ENCODE data around the gene WDR43. TPM values are rescaled to one million over a fixed set of nuclear protein-coding genes. Genes with fewer than 3 reads are reported as not detected.

WDR43 gene
- total RNA-seq, 2 donors from 2014 or later: 15.3 to 21.8 TPM

DNA sequence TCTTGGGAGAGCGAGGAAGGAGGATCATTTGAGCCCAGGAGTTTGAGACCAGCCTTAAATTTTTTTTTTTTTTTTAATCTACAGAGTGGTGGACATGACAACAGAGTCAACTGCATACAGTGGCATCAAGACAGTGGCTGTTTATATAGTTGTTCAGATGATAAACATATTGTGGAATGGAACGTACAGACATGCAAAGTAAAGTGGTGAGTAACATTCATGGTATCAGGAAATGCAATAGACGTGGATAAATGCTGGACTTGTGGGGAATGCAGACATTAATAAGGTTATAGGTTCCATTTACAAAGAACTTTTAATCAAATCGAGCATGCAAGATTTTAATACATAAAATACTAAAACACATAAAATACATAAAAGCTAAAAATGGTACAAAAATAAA, 11.9 kb downstream of the WDR43 start:
- peaks cover 14% of the 10 kb centered on the region for H3K4me1 ChIP-seq
- DNase-seq (no peak), ATAC-seq (no peak)
- no peaks in the 10 kb centered on the region for H3K9me3 ChIP-seq
- TF ChIP-seq POLR2A (IDR thresholded peaks at IDR 0.05): no peak
- no peak for TF ChIP-seq CTCF (IDR thresholded peaks at IDR 0.05)
- H3K27ac ChIP-seq: no peak overlapping the region
- H3K4me3 ChIP-seq: no peak overlapping the region
- no peaks in the 10 kb centered on the region for H3K27me3 ChIP-seq
- WGBS, 2 donors: 91 to 92% methylated on average over 4 of the region's 4 CpGs
- peaks cover 0 to 13% of the 10 kb centered on the region in 2 donors for H3K36me3 ChIP-seq (replicated peaks in 1 of 2; ENCODE audit: insufficient read depth in 1 of 2, low read depth in 2 of 2)
- intact Hi-C loops (cut with DNase I): no loop called here

GRCh38 chr2:28906821-28907220, 12.4 kb downstream of the WDR43 start:
- intact Hi-C loops (cut with DNase I): no loop called here
- H3K36me3 ChIP-seq (replicated peaks in 1 of 2; ENCODE audit: insufficient read depth in 1 of 2, low read depth in 2 of 2): peaks cover 0 to 13% of the 10 kb centered on the region in 2 donors
- no peaks in the 10 kb centered on the region for H3K27me3 ChIP-seq
- H3K9me3 ChIP-seq: no peaks in the 10 kb centered on the region
- no peak for DNase-seq
- H3K4me3 ChIP-seq: no peak overlapping the region
- WGBS, 2 donors: 91 to 96% methylated on average over 2 of the region's 2 CpGs
- TF ChIP-seq CTCF (IDR thresholded peaks at IDR 0.05): no peak
- TF ChIP-seq POLR2A (IDR thresholded peaks at IDR 0.05): no peak
- H3K4me1 ChIP-seq: peaks cover 14% of the 10 kb centered on the region
- no peak overlapping the region for H3K27ac ChIP-seq
- no peak for ATAC-seq

- Histone ChIP-seq H3K4me1 (peaks cover 14% of the 10 kb centered on the region), H3K9me3 (no peaks in the 10 kb centered on the region), H3K27ac (no peak overlapping the region), H3K36me3 (replicated peaks in 1 of 2; ENCODE audit: insufficient read depth in 1 of 2, low read depth in 2 of 2) (peaks cover 0 to 9% of the 10 kb centered on the region in 2 donors), H3K4me3 (no peak overlapping the region), H3K27me3 (no peaks in the 10 kb centered on the region)
- no peak for ATAC-seq
- no peak for TF ChIP-seq POLR2A (IDR thresholded peaks at IDR 0.05)
- TF ChIP-seq CTCF (IDR thresholded peaks at IDR 0.05): no peak
- WGBS, 2 donors: 0 to 14% methylated on average over 1 of the region's 1 CpG
- intact Hi-C loops (cut with DNase I): no loop called here
- no peak for DNase-seq
These were observed 13.7 kb downstream of the WDR43 start for GRCh38 chr2:28908172-28908571.

DNA sequence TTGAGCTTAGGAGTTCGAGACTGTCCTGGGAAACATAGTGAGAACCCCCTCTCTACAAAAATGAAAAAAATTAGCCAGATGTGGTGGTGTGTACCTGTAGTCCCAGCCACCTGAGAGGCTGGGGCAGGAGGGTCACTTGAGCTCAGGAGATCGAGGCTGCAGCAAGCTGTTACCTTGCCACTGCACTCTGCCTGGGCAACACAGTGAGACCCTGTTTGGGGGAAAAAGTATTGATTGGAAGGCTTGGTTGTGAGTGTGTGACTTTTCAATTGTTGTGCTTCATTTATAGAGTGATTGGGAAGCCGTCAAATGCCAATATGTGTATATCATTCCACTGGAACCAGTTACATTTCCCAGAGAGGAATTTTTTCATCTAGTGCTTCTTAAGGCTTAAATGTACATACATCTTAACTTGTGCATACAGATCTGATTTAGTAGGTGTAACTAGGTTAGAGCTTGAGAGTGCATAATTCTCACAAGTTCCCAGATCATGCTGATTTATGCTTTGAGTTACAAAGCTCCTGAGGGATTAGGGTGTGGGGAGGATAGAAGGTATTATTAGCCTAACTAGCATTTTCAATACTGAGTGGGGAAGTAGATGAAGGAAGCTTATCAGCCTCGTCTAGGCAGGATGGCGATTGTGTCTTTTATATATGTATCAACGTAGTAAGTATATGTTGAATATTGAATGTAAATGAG, 15.3 kb downstream of the WDR43 start:
- ATAC-seq (no peak), DNase-seq (no peak)
- H3K36me3 ChIP-seq (replicated peaks in 1 of 2; ENCODE audit: insufficient read depth in 1 of 2, low read depth in 2 of 2): peaks cover 0 to 19% of the 10 kb centered on the region in 2 donors
- intact Hi-C loops (cut with DNase I): no loop called here
- H3K4me3 ChIP-seq: no peak overlapping the region
- H3K27me3 ChIP-seq: no peaks in the 10 kb centered on the region
- H3K4me1 ChIP-seq: peaks cover 7% of the 10 kb centered on the region
- H3K27ac ChIP-seq: no peak overlapping the region
- no peaks in the 10 kb centered on the region for H3K9me3 ChIP-seq
- TF ChIP-seq POLR2A (IDR thresholded peaks at IDR 0.05): no peak
- no peak for TF ChIP-seq CTCF (IDR thresholded peaks at IDR 0.05)
- 88 to 89% methylated on average over 6 of the region's 6 CpGs for WGBS, 2 donors

DNA sequence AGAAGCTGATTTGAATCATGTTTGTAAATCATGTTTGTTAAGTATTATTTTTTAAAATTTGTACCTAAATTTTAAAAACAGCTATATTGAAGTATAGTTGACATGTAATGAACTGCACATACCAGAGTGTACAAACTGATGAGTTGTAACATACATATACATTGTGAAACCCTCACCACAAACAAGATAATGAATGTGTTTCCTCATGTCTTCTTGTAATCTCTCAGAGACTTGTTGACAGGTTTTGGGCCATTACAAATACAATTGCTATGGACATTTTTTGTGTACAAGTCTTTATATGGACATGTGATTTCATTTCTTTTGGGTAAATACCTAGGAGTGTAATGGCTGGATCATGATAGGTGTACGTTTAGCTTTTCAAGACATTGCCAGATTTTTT, 21.5 kb downstream of the WDR43 start:
- peaks cover 0 to 12% of the 10 kb centered on the region in 2 donors for H3K36me3 ChIP-seq (replicated peaks in 1 of 2; ENCODE audit: insufficient read depth in 1 of 2, low read depth in 2 of 2)
- intact Hi-C loops (cut with DNase I): no loop called here
- ATAC-seq (no peak), DNase-seq (no peak)
- TF ChIP-seq POLR2A (IDR thresholded peaks at IDR 0.05) (no peak), CTCF (IDR thresholded peaks at IDR 0.05) (no peak)
- H3K27me3 ChIP-seq: no peaks in the 10 kb centered on the region
- H3K27ac ChIP-seq: no peak overlapping the region
- H3K9me3 ChIP-seq: no peaks in the 10 kb centered on the region
- 88 to 96% methylated on average over 1 of the region's 1 CpG for WGBS, 2 donors
- no peak overlapping the region for H3K4me3 ChIP-seq
- no peaks in the 10 kb centered on the region for H3K4me1 ChIP-seq
